CD4-positive, alpha-beta T cell (primary cell): ENCODE measurements around the gene NNAT. TPM values are rescaled to one million over a fixed set of nuclear protein-coding genes. Genes with fewer than 3 reads are reported as not detected.
"Not testable (repeated sequence)": the region's sequence is repeated elsewhere in the genome, so short reads cannot be mapped to it uniquely, and the experiment has no call there.

Source experiments
- ATAC-seq: fragments of 200-7000 bp; cut with Tn5 transposase; one replicate; pipeline ENCODE4 v1.10.0; 2022; ENCODE audit warnings: mild to moderate bottlenecking; ENCODE audit not compliant: poor library complexity
- CTCF ChIA-PET: fragments of 350-600 bp; sonication (Branson Sonifier 250); formaldehyde crosslinking; loops from one replicate; lab custom pipeline; 2021; ENCODE audit warnings: antibody characterized with exemption, inconsistent platforms; lab: Charles Lee
- POLR2A ChIA-PET: fragments of 350-600 bp; sonication (Branson Sonifier 250); formaldehyde crosslinking; loops from one replicate; lab custom pipeline; 2021; ENCODE audit warnings: antibody characterized with exemption, inconsistent platforms; lab: Charles Lee
- DNase-seq, 14 experiments: peaks; one replicate each; pipeline ENCODE4 v3.0.0-alpha.2; 2013 to 2020; ENCODE audit warnings: mixed read lengths in 2 of 14
- H3K27ac ChIP-seq, 2 donors: one replicate each; pipeline versions ENCODE4 v1.5.1 to v1.7.0; 2013; ENCODE audit warnings: low read length in 2 of 2, low read depth in 1 of 2, mild to moderate bottlenecking in 1 of 2
- H3K27me3 ChIP-seq, 2 experiments: 1 replicate in 1 of 2; 2 replicates in 1 of 2; pipeline versions ENCODE4 v1.6.1 to v1.7.0; 2013; ENCODE audit warnings: low read length in 2 of 2, control low read depth in 1 of 2, mild to moderate bottlenecking in 1 of 2, moderate library complexity in 1 of 2; ENCODE audit not compliant: insufficient read depth in 2 of 2, control insufficient read depth in 1 of 2
- H3K36me3 ChIP-seq: one replicate; pipeline ENCODE4 v1.6.1; 2013; ENCODE audit warnings: low read length, control low read depth; ENCODE audit not compliant: insufficient read depth
- H3K4me1 ChIP-seq: one replicate; pipeline ENCODE4 v1.6.1; 2013; ENCODE audit warnings: low read length, control low read depth; ENCODE audit not compliant: insufficient read depth
- H3K4me3 ChIP-seq: one replicate; pipeline ENCODE4 v1.5.1; 2013; ENCODE audit warnings: mild to moderate bottlenecking, low read length, moderate library complexity
- H3K9me3 ChIP-seq, 2 experiments: 1 replicate in 1 of 2; 2 replicates in 1 of 2; pipeline versions ENCODE4 v1.6.1 to v1.7.0; 2013; ENCODE audit warnings: low read length in 2 of 2, mild to moderate bottlenecking in 2 of 2, control low read depth in 1 of 2, moderate library complexity in 1 of 2; ENCODE audit not compliant: control insufficient read depth in 1 of 2, insufficient read depth in 1 of 2
- H3K27ac Mint-ChIP-seq: one replicate; pipeline ENCODE4 v1.8.0; 2020; ENCODE audit warnings: mixed read lengths
- H3K27me3 Mint-ChIP-seq: one replicate; pipeline ENCODE4 v1.8.0; 2021; ENCODE audit warnings: mixed read lengths
- H3K36me3 Mint-ChIP-seq: one replicate; pipeline ENCODE4 v1.8.0; 2021; ENCODE audit warnings: low read depth, mixed read lengths
- H3K4me1 Mint-ChIP-seq: one replicate; pipeline ENCODE4 v1.8.0; 2021; ENCODE audit warnings: low read depth, mixed read lengths
- H3K4me3 Mint-ChIP-seq: one replicate; pipeline ENCODE4 v1.8.0; 2020; ENCODE audit warnings: mild to moderate bottlenecking, mixed read lengths
- H3K9me3 Mint-ChIP-seq: one replicate; pipeline ENCODE4 v1.8.0; 2020; ENCODE audit warnings: mixed read lengths
- intact Hi-C, 2 experiments: fragments of 100-400 bp; cut with DNase I in 1 of 2; cut with micrococcal nuclease in 1 of 2; formaldehyde crosslinking; loops; one replicate each; pipeline versions ENCODE4 v1.15.1 to v1.9.0; 2023 to 2025; cut with DNase I, micrococcal nuclease
- total RNA-seq, 174 experiments: library from RNA in 2 of 174; stranded (reverse) in 2 of 174; gene quantifications; one replicate each; pipeline ENCODE4 v1.2.3 and lab custom pipeline; 2021 to 2026
- TF ChIP-seq, protein P1 (sequence below): fragments of 200-600 bp; IDR thresholded peaks from one replicate; pipeline ENCODE4 v1.8.0; 2022; ENCODE audit warnings: antibody characterized with exemption, mild to moderate bottlenecking

Gene NNAT
- total RNA-seq, 2 experiments from 2014 or later: not detected

GRCh38 chr20:37545516-37545915, 24.5 kb downstream of the NNAT start:
- H3K9me3 ChIP-seq: no peaks in the 10 kb centered on the region
- no peaks in the 10 kb centered on the region for H3K36me3 ChIP-seq
- H3K27me3 ChIP-seq: peaks cover 0 to 5% of the 10 kb centered on the region in 2 experiments
- H3K4me1 Mint-ChIP-seq: no peaks in the 10 kb centered on the region
- TF ChIP-seq, protein P1, sequence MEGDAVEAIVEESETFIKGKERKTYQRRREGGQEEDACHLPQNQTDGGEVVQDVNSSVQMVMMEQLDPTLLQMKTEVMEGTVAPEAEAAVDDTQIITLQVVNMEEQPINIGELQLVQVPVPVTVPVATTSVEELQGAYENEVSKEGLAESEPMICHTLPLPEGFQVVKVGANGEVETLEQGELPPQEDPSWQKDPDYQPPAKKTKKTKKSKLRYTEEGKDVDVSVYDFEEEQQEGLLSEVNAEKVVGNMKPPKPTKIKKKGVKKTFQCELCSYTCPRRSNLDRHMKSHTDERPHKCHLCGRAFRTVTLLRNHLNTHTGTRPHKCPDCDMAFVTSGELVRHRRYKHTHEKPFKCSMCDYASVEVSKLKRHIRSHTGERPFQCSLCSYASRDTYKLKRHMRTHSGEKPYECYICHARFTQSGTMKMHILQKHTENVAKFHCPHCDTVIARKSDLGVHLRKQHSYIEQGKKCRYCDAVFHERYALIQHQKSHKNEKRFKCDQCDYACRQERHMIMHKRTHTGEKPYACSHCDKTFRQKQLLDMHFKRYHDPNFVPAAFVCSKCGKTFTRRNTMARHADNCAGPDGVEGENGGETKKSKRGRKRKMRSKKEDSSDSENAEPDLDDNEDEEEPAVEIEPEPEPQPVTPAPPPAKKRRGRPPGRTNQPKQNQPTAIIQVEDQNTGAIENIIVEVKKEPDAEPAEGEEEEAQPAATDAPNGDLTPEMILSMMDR: no peak
- H3K4me3 Mint-ChIP-seq: no peak overlapping the region
- no peaks in the 10 kb centered on the region for H3K9me3 Mint-ChIP-seq
- H3K4me3 ChIP-seq: no peak overlapping the region
- no peak for DNase-seq
- ATAC-seq: no peak
- H3K36me3 Mint-ChIP-seq: no peaks in the 10 kb centered on the region
- H3K27ac ChIP-seq: no peak overlapping the region
- intact Hi-C loops: no loop called here
- H3K27ac Mint-ChIP-seq: no peak overlapping the region
- peaks cover 12% of the 10 kb centered on the region for H3K27me3 Mint-ChIP-seq
- CTCF ChIA-PET: no interaction called here
- POLR2A ChIA-PET: no interaction called here
- H3K4me1 ChIP-seq: no peaks in the 10 kb centered on the region

- ChIA-PET CTCF (no interaction called here), POLR2A (no interaction called here)
- no peak for DNase-seq
- H3K4me3 ChIP-seq: no peak overlapping the region
- no peaks in the 10 kb centered on the region for H3K9me3 ChIP-seq
- TF ChIP-seq, protein P1: no peak
- Mint-ChIP-seq H3K36me3 (no peaks in the 10 kb centered on the region), H3K4me3 (no peak overlapping the region), H3K27me3 (peaks cover 11% of the 10 kb centered on the region), H3K27ac (no peak overlapping the region), H3K9me3 (no peaks in the 10 kb centered on the region), H3K4me1 (no peaks in the 10 kb centered on the region)
- intact Hi-C loops: no loop called here
- peaks cover 0 to 5% of the 10 kb centered on the region in 2 experiments for H3K27me3 ChIP-seq
- no peak overlapping the region for H3K27ac ChIP-seq
- H3K4me1 ChIP-seq: no peaks in the 10 kb centered on the region
- no peaks in the 10 kb centered on the region for H3K36me3 ChIP-seq
- no peak for ATAC-seq
These were observed 26.9 kb downstream of the NNAT start for GRCh38 chr20:37547912-37548311.

GRCh38 chr20:37550101-37550920, 29.3 kb downstream of the NNAT start:
- intact Hi-C loops, H3K9me3 Mint-ChIP-seq: not testable (repeated sequence)

DNA sequence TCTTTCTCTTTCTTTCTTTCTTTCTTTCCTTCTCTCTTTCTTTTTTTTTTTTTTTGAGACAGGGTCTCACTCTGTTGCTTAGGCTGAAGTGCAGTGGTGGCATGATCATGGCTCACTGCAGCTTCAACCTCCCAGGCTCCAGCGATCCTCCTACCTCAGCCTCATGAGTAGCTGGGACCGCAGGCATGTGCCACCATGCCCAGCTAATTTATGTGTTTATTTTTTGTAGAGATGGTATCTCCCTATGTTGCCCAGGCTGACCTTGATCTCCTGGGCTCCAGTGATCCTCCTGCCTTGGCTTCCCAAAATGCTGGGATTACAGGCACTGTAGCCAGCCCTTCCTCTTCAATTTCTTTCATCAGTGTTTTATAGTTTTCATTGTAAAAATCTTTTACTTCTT, 30.6 kb downstream of the NNAT start:
- POLR2A ChIA-PET, H3K4me3 Mint-ChIP-seq, intact Hi-C loops, DNase-seq, H3K4me3 ChIP-seq, H3K36me3 Mint-ChIP-seq, H3K27me3 ChIP-seq, H3K9me3 Mint-ChIP-seq, H3K4me1 Mint-ChIP-seq, H3K27ac ChIP-seq, CTCF ChIA-PET, ATAC-seq, H3K27ac Mint-ChIP-seq, H3K36me3 ChIP-seq, H3K9me3 ChIP-seq, H3K4me1 ChIP-seq: not testable (repeated sequence)
- peaks cover 18% of the 10 kb centered on the region for H3K27me3 Mint-ChIP-seq

More at GRCh38 chr20:37550101-37550920, 29.3 kb downstream of the NNAT start:
- H3K27ac Mint-ChIP-seq, H3K36me3 Mint-ChIP-seq, DNase-seq, H3K4me1 ChIP-seq, H3K4me1 Mint-ChIP-seq, POLR2A ChIA-PET, H3K27ac ChIP-seq, H3K9me3 ChIP-seq, H3K27me3 ChIP-seq, H3K4me3 ChIP-seq, H3K36me3 ChIP-seq, ATAC-seq, CTCF ChIA-PET, H3K4me3 Mint-ChIP-seq: not testable (repeated sequence)
- peaks cover 21% of the 10 kb centered on the region for H3K27me3 Mint-ChIP-seq
